Endodermal cell (in vitro differentiated cells): ENCODE measurements around the gene RERE. TPM values are rescaled to one million over a fixed set of nuclear protein-coding genes. Genes with fewer than 3 reads are reported as not detected.
A peak's percentile ranks its signal among the peaks of the same experiment; 100 is the strongest.

Source experiments
- DNase-seq: peaks from one replicate; pipeline ENCODE4 v3.0.0-alpha.2; 2017
- H3K27ac ChIP-seq: 2 replicates; pipeline ENCODE4 v1.5.1; 2013; ENCODE audit warnings: mild to moderate bottlenecking, low read depth, low read length, moderate library complexity
- H3K27me3 ChIP-seq: 2 replicates; pipeline ENCODE4 v1.6.1; 2013; ENCODE audit warnings: mild to moderate bottlenecking, low read length, moderate library complexity; ENCODE audit not compliant: insufficient read depth, control insufficient read depth, poor library complexity, severe bottlenecking
- H3K36me3 ChIP-seq: 2 replicates; pipeline ENCODE4 v1.7.0; 2013; ENCODE audit warnings: mild to moderate bottlenecking, low read length, moderate library complexity; ENCODE audit not compliant: control insufficient read depth, insufficient read depth
- H3K4me1 ChIP-seq: one replicate; pipeline ENCODE4 v1.7.0; 2013; ENCODE audit warnings: low read length; ENCODE audit not compliant: control insufficient read depth, insufficient read depth
- H3K4me3 ChIP-seq: 2 replicates; pipeline ENCODE4 v1.5.1; 2013; ENCODE audit warnings: mild to moderate bottlenecking, low read length, moderate library complexity
- H3K9ac ChIP-seq: 2 replicates; pipeline ENCODE4 v1.6.1; 2013; ENCODE audit warnings: mild to moderate bottlenecking, low read length, moderate library complexity; ENCODE audit not compliant: poor library complexity, severe bottlenecking; ENCODE audit errors: extremely low read depth
- H3K9me3 ChIP-seq: 2 replicates; pipeline ENCODE4 v1.6.1; 2013; ENCODE audit warnings: mild to moderate bottlenecking, low read length, moderate library complexity; ENCODE audit not compliant: control insufficient read depth
- H3K27ac Mint-ChIP-seq: 2 replicates; pipeline ENCODE4 v1.8.0; 2020; ENCODE audit warnings: mixed read lengths
- H3K27me3 Mint-ChIP-seq: 2 replicates; pipeline ENCODE4 v1.8.0; 2021; ENCODE audit warnings: mild to moderate bottlenecking, mixed read lengths; ENCODE audit not compliant: insufficient read depth
- H3K36me3 Mint-ChIP-seq: 2 replicates; pipeline ENCODE4 v1.8.0; 2020; ENCODE audit warnings: low read depth, mixed read lengths
- H3K4me1 Mint-ChIP-seq: 2 replicates; pipeline ENCODE4 v1.8.0; 2020; ENCODE audit warnings: mixed read lengths
- H3K4me3 Mint-ChIP-seq: 2 replicates; pipeline ENCODE4 v1.8.0; 2020; ENCODE audit warnings: mild to moderate bottlenecking, moderate library complexity, mixed read lengths
- H3K9me3 Mint-ChIP-seq: 2 replicates; pipeline ENCODE4 v1.8.0; 2020; ENCODE audit warnings: mild to moderate bottlenecking, mixed read lengths
- CTCF ChIP-seq: fragments of 200-600 bp; sonication (generic); conservative IDR thresholded peaks from 2 replicates; pipeline ENCODE4 v1.5.0; 2021; ENCODE audit warnings: antibody characterized with exemption, mild to moderate bottlenecking
- WGBS, 2 experiments: methylation state at CpG; one replicate each; pipeline versions ENCODE4 v1.1.5 to v1.1.7; 2013; ENCODE audit warnings: missing lambda C conversion rate in 2 of 2, mixed read lengths in 1 of 2; ENCODE audit not compliant: insufficient coverage in 1 of 2, insufficient read length in 1 of 2; 5-methylcytosine and 5-hydroxymethylcytosine counted together
- total RNA-seq, 2 donors: library from RNA; stranded (reverse); fragmentation: NEBNext Ultra II Directional in 1 of 2; extraction: Animal tissue kit (Norgen Biotek cat#: 25700) in 1 of 2; gene quantifications; 2 replicates in 1 of 2; 3 replicates in 1 of 2; pipeline ENCODE4 v1.2.1, GENCODE V29; 2021

RERE gene
- total RNA-seq, 2 donors from 2014 or later, result 159 to 179 TPM

GRCh38 chr1:8411803-8412182, 405.6 kb downstream of the RERE start:
- TF ChIP-seq CTCF, result no peak

GRCh38 chr1:8410791-8411190, 406.6 kb downstream of the RERE start:
- no peak for DNase-seq
- H3K27me3 ChIP-seq, result no peaks in the 10 kb centered on the region
- no peaks in the 10 kb centered on the region for H3K27me3 Mint-ChIP-seq
- H3K4me1 Mint-ChIP-seq, result peaks cover 42% of the 10 kb centered on the region
- no peak overlapping the region for H3K4me3 Mint-ChIP-seq
- H3K4me3 ChIP-seq, result no peak overlapping the region
- peaks cover 3% of the 10 kb centered on the region for H3K9me3 Mint-ChIP-seq
- TF ChIP-seq CTCF, result no peak
- H3K36me3 ChIP-seq, result peaks cover 54% of the 10 kb centered on the region
- peaks cover 19% of the 10 kb centered on the region for H3K4me1 ChIP-seq
- H3K9ac ChIP-seq, result no peak overlapping the region
- H3K27ac Mint-ChIP-seq, result peak overlapping the region; percentile 37
- 98 to 100% methylated on average over 1 to 3 of the region's 3 CpGs for WGBS, 2 experiments
- H3K36me3 Mint-ChIP-seq, result peaks cover 34% of the 10 kb centered on the region
- H3K27ac ChIP-seq, result no peak overlapping the region
- H3K9me3 ChIP-seq, result peaks cover 11% of the 10 kb centered on the region

More at GRCh38 chr1:8411803-8412182, 405.6 kb downstream of the RERE start:
- Mint-ChIP-seq H3K27ac (no peak overlapping the region), H3K4me1 (peaks cover 42% of the 10 kb centered on the region), H3K4me3 (no peak overlapping the region), H3K36me3 (peaks cover 32% of the 10 kb centered on the region), H3K27me3 (no peaks in the 10 kb centered on the region), H3K9me3 (peaks cover under 1% of the 10 kb centered on the region)
- H3K9me3 ChIP-seq, result peaks cover 7% of the 10 kb centered on the region
- H3K36me3 ChIP-seq, result peaks cover 52% of the 10 kb centered on the region
- no peak overlapping the region for H3K27ac ChIP-seq
- no peak overlapping the region for H3K4me3 ChIP-seq
- H3K27me3 ChIP-seq, result no peaks in the 10 kb centered on the region
- H3K4me1 ChIP-seq, result peaks cover 19% of the 10 kb centered on the region
- no peak overlapping the region for H3K9ac ChIP-seq
- no peak for DNase-seq
- WGBS, 2 experiments, result 81 to 93% methylated on average over 7 of the region's 7 CpGs

- H3K4me3 Mint-ChIP-seq, result no peak overlapping the region
- peak overlapping the region; percentile 15 for H3K4me3 ChIP-seq
- H3K4me1 ChIP-seq, result peaks cover 19% of the 10 kb centered on the region
- peaks cover 54% of the 10 kb centered on the region for H3K36me3 ChIP-seq
- H3K27ac ChIP-seq, result peak overlapping the region; percentile 89
- H3K27me3 Mint-ChIP-seq, result no peaks in the 10 kb centered on the region
- H3K27ac Mint-ChIP-seq, result peak overlapping the region; percentile 4
- WGBS, 2 experiments, result 90 to 92% methylated on average over 2 to 3 of the region's 3 CpGs
- peaks cover 42% of the 10 kb centered on the region for H3K4me1 Mint-ChIP-seq
- no peak for DNase-seq
- no peak for TF ChIP-seq CTCF
- H3K9me3 Mint-ChIP-seq, result peaks cover 3% of the 10 kb centered on the region
- peaks cover 11% of the 10 kb centered on the region for H3K9me3 ChIP-seq
- no peak overlapping the region for H3K9ac ChIP-seq
- no peaks in the 10 kb centered on the region for H3K27me3 ChIP-seq
- peaks cover 36% of the 10 kb centered on the region for H3K36me3 Mint-ChIP-seq
Measured at GRCh38 chr1:8409606-8410005, 407.8 kb downstream of the RERE start.
